Activated naive CD4-positive, alpha-beta T cell treated with anti-CD3 and anti-CD28 coated beads for 36 hours (primary cell): ENCODE results near the gene SLCO4C1. TPM values are rescaled to one million over a fixed set of nuclear protein-coding genes. Genes with fewer than 3 reads are reported as not detected.

ENCODE experiments used
- CTCF ChIA-PET: fragments of 350-600 bp; sonication (Branson Sonifier 250); formaldehyde crosslinking; loops from one replicate; lab custom pipeline; 2021; ENCODE audit warnings: antibody characterized with exemption; lab: Charles Lee
- DNase-seq: peaks from one replicate; pipeline ENCODE4 v3.0.0-alpha.2; 2020
- H3K27ac Mint-ChIP-seq: one replicate; pipeline ENCODE4 v1.8.0; 2021; ENCODE audit warnings: mild to moderate bottlenecking, mixed read lengths
- H3K27me3 Mint-ChIP-seq: one replicate; pipeline ENCODE4 v1.8.0; 2021; ENCODE audit warnings: low read depth, mixed read lengths
- H3K36me3 Mint-ChIP-seq: one replicate; pipeline ENCODE4 v1.8.0; 2021; ENCODE audit warnings: low read depth, mixed read lengths
- H3K4me1 Mint-ChIP-seq: one replicate; pipeline ENCODE4 v1.8.0; 2021; ENCODE audit warnings: low read depth, mixed read lengths
- H3K4me3 Mint-ChIP-seq: one replicate; pipeline ENCODE4 v1.8.0; 2021; ENCODE audit warnings: mild to moderate bottlenecking, moderate library complexity, mixed read lengths
- H3K9me3 Mint-ChIP-seq: one replicate; pipeline ENCODE4 v1.8.0; 2021; ENCODE audit warnings: mixed read lengths
- intact Hi-C: fragments of 100-400 bp; cut with micrococcal nuclease; formaldehyde crosslinking; loops from one replicate; pipeline ENCODE4 v1.15.1; 2023
- total RNA-seq, 2 experiments: library from RNA; stranded (reverse); gene quantifications; one replicate each; pipeline ENCODE4 v1.2.3, GENCODE V29; 2021

The SLCO4C1 gene
- total RNA-seq, 2 experiments from 2014 or later = 0.07 TPM; not detected in 1

DNA sequence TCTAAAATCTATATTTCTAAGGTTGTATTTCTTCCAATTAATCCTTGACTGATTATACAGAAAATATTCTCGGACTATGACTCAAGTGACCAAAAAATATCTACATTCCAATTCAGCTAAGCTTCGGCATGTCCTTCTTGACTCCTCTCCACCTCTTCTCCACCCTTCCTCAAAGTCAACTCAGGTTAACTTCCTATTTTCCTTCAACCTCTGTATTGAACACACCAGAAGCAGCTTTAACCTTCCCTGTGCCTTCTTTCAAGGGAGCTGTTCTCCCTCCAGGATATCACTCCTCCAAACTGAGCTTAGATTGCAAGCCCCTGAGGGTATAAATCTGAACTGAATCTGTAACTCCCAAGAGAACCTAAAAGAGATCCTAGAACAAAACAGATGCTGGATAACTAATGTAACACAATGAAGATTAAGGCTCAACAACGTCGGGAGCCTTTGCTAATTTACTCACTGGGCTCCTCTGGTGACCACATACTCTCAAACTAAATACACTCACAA, 1.1 kb downstream of the SLCO4C1 start:
- Mint-ChIP-seq H3K36me3 (no peaks in the 10 kb centered on the region), H3K27ac (no peak overlapping the region), H3K4me3 (peak overlapping the region; percentile 76), H3K27me3 (peaks cover 8% of the 10 kb centered on the region), H3K4me1 (peaks cover 19% of the 10 kb centered on the region), H3K9me3 (no peaks in the 10 kb centered on the region)
- no peak for DNase-seq
- CTCF ChIA-PET = interaction anchor here (1.7 to 2.4 kb wide), 2 partner anchors 8 to 13 kb away, joined by 7 to 14 read pairs; no protein-coding TSS in a partner anchor
- intact Hi-C loops = no loop called here

DNA sequence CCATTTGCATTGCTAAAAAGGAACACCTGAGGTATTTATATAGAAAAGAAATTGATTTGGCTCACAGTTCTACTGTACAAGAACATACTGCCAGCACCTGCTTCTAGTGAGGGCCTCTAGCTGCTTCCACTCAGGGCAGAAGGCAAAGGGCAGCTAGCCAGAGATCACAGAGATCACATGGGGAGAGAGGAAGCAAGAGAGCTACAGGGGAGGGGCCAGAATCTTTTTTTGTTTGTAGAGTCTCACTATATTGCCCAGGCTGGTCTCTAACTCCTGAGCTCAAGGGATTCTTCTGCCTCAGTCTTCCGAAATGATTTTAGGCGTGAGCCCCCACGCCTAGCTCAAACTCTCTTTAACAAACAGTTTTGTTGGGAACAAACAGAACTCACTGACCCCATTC, 6.1 kb downstream of the SLCO4C1 start:
- no peak overlapping the region for H3K4me3 Mint-ChIP-seq
- no peaks in the 10 kb centered on the region for H3K9me3 Mint-ChIP-seq
- CTCF ChIA-PET = interaction anchor here (0.6 kb wide), 1 partner anchor 28 kb away, joined by 5 read pairs; no protein-coding TSS in a partner anchor
- intact Hi-C loops = no loop called here
- H3K4me1 Mint-ChIP-seq = peaks cover 2% of the 10 kb centered on the region
- no peaks in the 10 kb centered on the region for H3K36me3 Mint-ChIP-seq
- H3K27me3 Mint-ChIP-seq = peaks cover 3% of the 10 kb centered on the region
- H3K27ac Mint-ChIP-seq = no peak overlapping the region
- DNase-seq = no peak

DNA sequence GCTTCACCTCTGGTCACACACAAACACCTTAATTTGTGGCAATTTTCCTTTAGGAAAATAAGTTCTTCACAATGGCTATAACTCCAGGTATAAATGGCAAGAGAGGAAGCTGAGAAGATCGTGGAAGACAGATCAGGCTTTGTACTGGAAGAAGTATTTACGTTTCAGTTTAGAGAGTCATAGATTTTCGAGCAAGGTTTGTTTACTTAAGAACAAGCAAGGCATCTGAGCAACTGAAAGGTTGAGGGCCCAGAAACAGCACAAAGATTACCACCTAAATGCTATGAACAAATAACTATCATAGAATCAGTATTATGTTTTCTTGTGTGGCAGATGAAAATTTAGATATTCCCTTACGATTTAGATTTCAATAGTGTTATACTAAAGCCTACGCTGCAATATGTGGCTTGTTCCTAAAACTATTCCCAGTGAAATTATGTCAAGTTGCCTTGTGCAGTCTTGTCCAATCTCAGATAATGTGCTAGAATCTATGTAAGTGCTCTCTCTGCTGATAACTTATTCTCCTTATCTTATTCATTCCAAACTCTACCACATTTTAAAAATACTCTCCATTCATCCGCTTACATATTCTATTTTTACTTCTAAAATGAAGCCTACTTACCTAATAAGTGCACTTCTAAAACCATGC, 6.7 kb downstream of the SLCO4C1 start:
- CTCF ChIA-PET = interaction anchor here (0.9 kb wide), 1 partner anchor 15 kb away, joined by 3 read pairs; no protein-coding TSS in a partner anchor
- Mint-ChIP-seq H3K27me3 (no peaks in the 10 kb centered on the region), H3K36me3 (no peaks in the 10 kb centered on the region), H3K9me3 (no peaks in the 10 kb centered on the region), H3K4me1 (no peaks in the 10 kb centered on the region), H3K27ac (no peak overlapping the region), H3K4me3 (no peak overlapping the region)
- no peak for DNase-seq
- intact Hi-C loops = no loop called here

DNA sequence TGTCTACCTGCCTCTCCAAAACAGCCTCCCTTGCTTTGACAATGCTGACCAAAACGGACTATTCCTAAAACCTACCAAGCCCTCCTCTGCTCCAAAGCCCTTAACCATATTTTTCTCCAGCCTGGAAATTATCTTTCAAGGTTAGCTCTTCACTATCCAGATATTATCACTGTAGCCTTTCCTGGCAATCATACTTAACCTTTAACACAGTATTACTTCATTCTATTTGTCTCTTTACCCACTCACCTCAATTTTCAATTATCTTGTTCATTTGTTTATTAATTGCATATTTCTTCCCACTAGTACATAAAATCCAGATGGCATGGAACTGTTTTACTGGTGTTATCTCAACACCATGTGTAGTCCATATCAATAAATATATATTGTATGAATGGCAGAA, 7.5 kb downstream of the SLCO4C1 start:
- Mint-ChIP-seq H3K27me3 (no peaks in the 10 kb centered on the region), H3K9me3 (no peaks in the 10 kb centered on the region), H3K36me3 (no peaks in the 10 kb centered on the region), H3K27ac (no peak overlapping the region), H3K4me1 (no peaks in the 10 kb centered on the region), H3K4me3 (no peak overlapping the region)
- intact Hi-C loops = no loop called here
- no peak for DNase-seq
- CTCF ChIA-PET = interaction anchor here (0.5 to 3.8 kb wide), 3 partner anchors 7 to 852 kb away, joined by 3 to 14 read pairs (median 3); partner anchors contain the start of gene SLCO4C1

DNA sequence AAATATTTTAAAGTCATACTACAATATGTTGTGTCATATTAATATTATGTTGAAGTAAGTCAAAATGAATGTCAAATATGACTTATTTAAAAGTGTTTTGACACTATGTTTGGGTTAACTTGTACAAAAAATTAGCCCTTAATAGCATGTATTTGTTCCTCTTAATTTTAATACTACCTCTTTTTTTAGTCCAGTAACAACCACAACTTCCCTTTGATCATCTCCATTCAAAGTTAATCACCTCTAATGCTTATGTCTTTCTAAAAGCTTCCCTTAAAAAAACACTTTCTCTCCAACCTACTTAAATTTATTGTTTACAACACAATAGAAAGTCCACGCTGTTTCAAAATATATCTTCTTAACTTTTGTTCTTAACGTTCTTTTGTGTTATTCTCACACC, 9.6 kb downstream of the SLCO4C1 start:
- CTCF ChIA-PET = interaction anchor here (3.8 kb wide), 1 partner anchor 9 kb away, joined by 14 read pairs; the partner anchor contains the start of gene SLCO4C1
- no peaks in the 10 kb centered on the region for H3K36me3 Mint-ChIP-seq
- H3K4me1 Mint-ChIP-seq = no peaks in the 10 kb centered on the region
- no peaks in the 10 kb centered on the region for H3K9me3 Mint-ChIP-seq
- H3K4me3 Mint-ChIP-seq = no peak overlapping the region
- H3K27me3 Mint-ChIP-seq = no peaks in the 10 kb centered on the region
- DNase-seq = no peak
- no peak overlapping the region for H3K27ac Mint-ChIP-seq
- intact Hi-C loops = no loop called here

DNA sequence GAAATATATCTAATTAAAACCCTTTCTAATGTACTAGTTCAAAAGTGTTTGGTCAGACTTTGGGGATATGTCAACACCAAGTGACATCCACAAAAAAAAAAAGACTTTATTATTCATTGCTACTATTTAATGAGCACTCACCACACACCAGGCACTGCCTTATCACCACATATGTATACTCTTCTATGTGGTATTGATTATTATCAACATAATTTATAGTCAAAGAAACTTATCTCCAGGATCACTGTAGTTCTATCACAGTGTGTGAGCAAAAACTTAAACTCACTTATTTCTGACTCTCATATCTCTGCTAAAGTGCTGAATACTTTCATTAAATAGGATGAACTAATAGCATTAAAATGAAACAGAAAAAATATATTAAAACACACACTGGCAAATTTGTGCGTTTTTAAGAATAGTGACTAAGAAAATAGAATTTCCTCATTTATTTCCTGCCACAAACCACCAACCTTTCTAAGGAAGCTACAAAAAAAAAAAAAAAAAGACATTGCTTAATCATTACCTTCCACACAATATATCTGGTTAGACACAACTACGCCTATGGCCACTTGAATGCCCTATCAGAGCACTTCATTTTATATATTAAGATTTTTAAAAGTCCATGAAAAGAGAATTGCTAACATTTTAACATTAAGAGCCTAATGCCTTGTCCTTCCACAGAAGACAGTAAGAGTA, 12.8 kb downstream of the SLCO4C1 start:
- intact Hi-C loops = no loop called here
- H3K27ac Mint-ChIP-seq = no peak overlapping the region
- CTCF ChIA-PET = no interaction called here
- no peaks in the 10 kb centered on the region for H3K4me1 Mint-ChIP-seq
- no peak for DNase-seq
- no peak overlapping the region for H3K4me3 Mint-ChIP-seq
- no peaks in the 10 kb centered on the region for H3K27me3 Mint-ChIP-seq
- no peaks in the 10 kb centered on the region for H3K9me3 Mint-ChIP-seq
- H3K36me3 Mint-ChIP-seq = no peaks in the 10 kb centered on the region

DNA sequence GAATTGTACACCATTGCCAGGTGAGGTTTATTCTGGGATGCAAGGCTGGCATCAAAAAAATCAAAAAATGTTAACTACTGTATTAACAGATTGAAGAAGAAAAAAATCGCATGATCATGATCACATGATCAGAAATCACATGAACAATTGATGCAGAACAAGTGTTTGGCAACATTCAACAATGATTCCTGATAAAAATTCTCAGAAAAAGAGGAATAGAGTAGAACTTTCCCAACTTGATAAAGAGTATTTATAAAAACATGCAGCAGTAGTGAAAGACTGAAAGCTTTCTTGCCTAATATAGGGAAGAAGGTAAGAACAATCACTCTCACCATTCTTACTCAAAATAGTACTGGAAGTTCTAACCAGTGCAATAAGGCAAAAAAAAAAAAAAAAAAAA, 16.4 kb downstream of the SLCO4C1 start:
- CTCF ChIA-PET = no interaction called here
- no peak overlapping the region for H3K27ac Mint-ChIP-seq

DNA sequence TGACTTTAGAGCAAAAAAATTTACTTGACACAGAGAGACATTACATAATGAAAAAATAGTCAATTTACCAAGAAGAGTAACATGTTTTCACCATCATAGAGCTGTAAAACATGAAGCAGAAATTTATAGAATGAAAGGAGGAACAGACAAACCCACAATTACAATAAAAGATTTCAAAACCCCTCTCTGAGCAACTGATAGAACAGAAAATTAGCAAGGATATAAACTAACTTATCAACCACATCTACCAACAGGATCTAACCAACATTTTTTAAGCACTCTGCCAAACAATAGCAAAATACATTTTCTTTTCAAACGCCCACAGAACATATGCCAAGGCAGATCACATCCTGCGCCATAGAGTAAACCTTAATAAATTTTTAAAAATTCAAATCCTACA, 17.9 kb downstream of the SLCO4C1 start:
- H3K36me3 Mint-ChIP-seq = no peaks in the 10 kb centered on the region
- DNase-seq = no peak
- H3K4me1 Mint-ChIP-seq = no peaks in the 10 kb centered on the region
- no peak overlapping the region for H3K4me3 Mint-ChIP-seq
- no peaks in the 10 kb centered on the region for H3K9me3 Mint-ChIP-seq
- intact Hi-C loops = no loop called here
- CTCF ChIA-PET = no interaction called here
- H3K27ac Mint-ChIP-seq = no peak overlapping the region
- no peaks in the 10 kb centered on the region for H3K27me3 Mint-ChIP-seq

More for the DNA sequence above, 16.4 kb downstream of the SLCO4C1 start:
- no peaks in the 10 kb centered on the region for H3K9me3 Mint-ChIP-seq
- no peaks in the 10 kb centered on the region for H3K27me3 Mint-ChIP-seq
- DNase-seq = no peak
- no peak overlapping the region for H3K4me3 Mint-ChIP-seq
- H3K4me1 Mint-ChIP-seq = no peaks in the 10 kb centered on the region
- H3K36me3 Mint-ChIP-seq = no peaks in the 10 kb centered on the region
- intact Hi-C loops = no loop called here

DNA sequence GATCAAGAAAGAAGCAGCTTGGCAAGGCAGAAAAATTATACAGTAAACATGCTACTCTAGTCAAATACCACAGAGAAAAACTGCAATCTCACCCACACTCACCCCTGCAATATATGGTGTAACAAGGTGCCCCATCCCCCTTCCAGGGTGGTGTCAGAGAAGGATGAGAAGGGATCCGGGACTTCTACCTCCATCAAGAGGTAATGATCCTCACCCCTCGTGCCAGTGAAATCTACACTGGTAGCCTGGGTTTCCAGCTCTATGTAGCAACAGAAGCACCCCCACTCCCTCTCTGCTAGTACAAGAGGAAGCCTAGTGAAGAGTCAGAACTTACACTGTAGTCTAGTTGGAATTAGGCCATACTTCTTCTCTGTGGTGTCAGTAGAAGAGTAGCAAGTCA, 18.9 kb downstream of the SLCO4C1 start:
- no peaks in the 10 kb centered on the region for H3K27me3 Mint-ChIP-seq
- H3K27ac Mint-ChIP-seq = no peak overlapping the region
- H3K9me3 Mint-ChIP-seq = no peaks in the 10 kb centered on the region
- H3K4me1 Mint-ChIP-seq = no peaks in the 10 kb centered on the region
- no peaks in the 10 kb centered on the region for H3K36me3 Mint-ChIP-seq
- intact Hi-C loops = no loop called here
- no peak overlapping the region for H3K4me3 Mint-ChIP-seq
- CTCF ChIA-PET = no interaction called here
- DNase-seq = no peak

DNA sequence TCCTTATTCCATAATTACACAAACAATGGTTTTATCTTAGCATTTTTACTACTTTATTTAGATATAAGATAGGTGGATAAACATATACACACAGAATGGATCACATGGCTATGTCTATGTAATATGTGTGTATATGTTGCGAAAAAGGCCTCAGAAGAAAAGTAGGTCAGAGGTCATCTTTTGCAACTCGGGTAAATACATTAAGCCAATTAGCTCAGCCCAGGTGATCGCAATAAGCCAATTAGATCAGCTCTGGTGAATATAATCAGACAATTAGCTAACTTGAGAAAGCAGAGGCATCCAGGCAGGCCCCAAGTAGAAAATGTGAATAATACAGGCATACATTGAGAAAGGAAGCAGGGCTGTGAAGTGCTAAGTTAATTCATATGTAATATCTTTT, 24.3 kb downstream of the SLCO4C1 start:
- Mint-ChIP-seq H3K27me3 (no peaks in the 10 kb centered on the region), H3K36me3 (no peaks in the 10 kb centered on the region), H3K4me1 (no peaks in the 10 kb centered on the region), H3K27ac (no peak overlapping the region), H3K4me3 (no peak overlapping the region), H3K9me3 (peaks cover 15% of the 10 kb centered on the region)
- DNase-seq = no peak
- CTCF ChIA-PET = no interaction called here
- intact Hi-C loops = no loop called here

DNA sequence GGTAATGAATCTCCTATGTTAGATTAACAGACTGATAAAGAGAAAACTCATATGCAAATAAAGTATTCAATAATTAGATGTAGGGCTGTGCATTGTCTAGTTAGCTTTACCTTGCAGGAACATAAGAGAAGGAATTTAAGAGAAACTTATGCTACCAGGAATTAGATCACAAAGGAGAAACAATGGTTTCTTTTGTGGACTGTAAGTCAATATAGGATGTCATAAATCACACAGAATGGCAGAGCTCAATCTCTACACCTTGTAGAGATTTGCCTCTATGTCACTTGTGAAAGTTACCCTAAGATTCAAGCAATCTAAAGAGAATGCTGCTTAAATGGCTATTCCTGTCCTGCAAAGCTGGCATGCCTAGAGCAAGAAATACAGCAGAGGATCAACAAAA, 26.0 kb downstream of the SLCO4C1 start:
- Mint-ChIP-seq H3K27me3 (no peaks in the 10 kb centered on the region), H3K9me3 (peaks cover 15% of the 10 kb centered on the region), H3K36me3 (no peaks in the 10 kb centered on the region), H3K4me1 (no peaks in the 10 kb centered on the region), H3K4me3 (no peak overlapping the region), H3K27ac (no peak overlapping the region)
- DNase-seq = no peak
- intact Hi-C loops = no loop called here
- CTCF ChIA-PET = no interaction called here

DNA sequence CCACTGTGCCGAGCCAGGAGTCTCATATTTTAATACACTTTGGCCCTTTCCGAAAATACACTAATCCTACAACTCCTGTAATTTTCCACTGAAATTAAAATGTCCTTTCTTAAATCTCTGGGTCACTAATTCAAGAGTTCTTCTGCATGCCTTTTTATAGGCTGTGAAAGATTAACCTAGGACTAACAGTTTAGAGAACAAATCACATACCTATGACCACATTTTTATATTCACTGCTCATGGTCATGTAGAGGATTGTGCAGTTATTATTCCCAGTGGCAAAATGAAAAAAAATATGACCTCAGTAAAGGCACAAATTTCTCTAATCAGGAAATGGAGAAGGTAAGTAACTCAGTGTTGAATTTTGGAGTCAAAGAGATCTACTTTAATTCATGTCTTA, 33.4 kb downstream of the SLCO4C1 start:
- H3K36me3 Mint-ChIP-seq = no peaks in the 10 kb centered on the region
- no peak overlapping the region for H3K27ac Mint-ChIP-seq
- H3K4me3 Mint-ChIP-seq = no peak overlapping the region
- CTCF ChIA-PET = no interaction called here
- DNase-seq = no peak
- intact Hi-C loops = no loop called here
- no peaks in the 10 kb centered on the region for H3K4me1 Mint-ChIP-seq
- H3K9me3 Mint-ChIP-seq = no peaks in the 10 kb centered on the region
- H3K27me3 Mint-ChIP-seq = no peaks in the 10 kb centered on the region

DNA sequence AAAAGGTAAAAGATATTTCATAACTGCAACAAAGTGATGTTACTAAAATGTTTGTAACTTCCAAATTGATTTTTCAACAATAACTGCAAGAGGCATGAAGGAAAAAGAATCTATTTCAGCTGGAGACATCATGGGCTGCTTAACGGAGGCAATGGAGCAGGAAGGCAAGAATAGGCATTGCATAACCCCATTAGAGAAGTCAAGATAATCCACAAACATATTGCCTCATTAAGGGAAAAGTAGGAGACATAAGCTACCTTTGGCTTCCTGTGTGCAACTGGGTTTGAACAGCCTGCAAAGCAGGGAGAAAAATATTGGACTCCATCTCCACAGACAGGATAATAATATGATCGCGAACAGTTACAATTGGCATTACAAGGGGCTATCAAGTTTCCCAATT, 46.7 kb downstream of the SLCO4C1 start:
- H3K9me3 Mint-ChIP-seq = no peaks in the 10 kb centered on the region
- intact Hi-C loops = no loop called here
- H3K36me3 Mint-ChIP-seq = no peaks in the 10 kb centered on the region
- no peak overlapping the region for H3K27ac Mint-ChIP-seq
- no peak for DNase-seq
- H3K4me3 Mint-ChIP-seq = no peak overlapping the region
- no peaks in the 10 kb centered on the region for H3K4me1 Mint-ChIP-seq
- CTCF ChIA-PET = no interaction called here
- H3K27me3 Mint-ChIP-seq = no peaks in the 10 kb centered on the region
